Stimulated activated CD4-positive, alpha-beta T cell treated with anti-CD3 and anti-CD28 coated beads, Interleukin-15, amount 100 ng/mL, for 48 hours (primary cell): ENCODE data around the gene TMEM54.

Experiments
- DNase-seq, 2 donors: peaks; one replicate each; pipeline ENCODE4 v3.0.0-alpha.2; 2020; ENCODE audit warnings: low read depth in 2 of 2

Gene TMEM54, protein sequence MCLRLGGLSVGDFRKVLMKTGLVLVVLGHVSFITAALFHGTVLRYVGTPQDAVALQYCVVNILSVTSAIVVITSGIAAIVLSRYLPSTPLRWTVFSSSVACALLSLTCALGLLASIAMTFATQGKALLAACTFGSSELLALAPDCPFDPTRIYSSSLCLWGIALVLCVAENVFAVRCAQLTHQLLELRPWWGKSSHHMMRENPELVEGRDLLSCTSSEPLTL

DNA sequence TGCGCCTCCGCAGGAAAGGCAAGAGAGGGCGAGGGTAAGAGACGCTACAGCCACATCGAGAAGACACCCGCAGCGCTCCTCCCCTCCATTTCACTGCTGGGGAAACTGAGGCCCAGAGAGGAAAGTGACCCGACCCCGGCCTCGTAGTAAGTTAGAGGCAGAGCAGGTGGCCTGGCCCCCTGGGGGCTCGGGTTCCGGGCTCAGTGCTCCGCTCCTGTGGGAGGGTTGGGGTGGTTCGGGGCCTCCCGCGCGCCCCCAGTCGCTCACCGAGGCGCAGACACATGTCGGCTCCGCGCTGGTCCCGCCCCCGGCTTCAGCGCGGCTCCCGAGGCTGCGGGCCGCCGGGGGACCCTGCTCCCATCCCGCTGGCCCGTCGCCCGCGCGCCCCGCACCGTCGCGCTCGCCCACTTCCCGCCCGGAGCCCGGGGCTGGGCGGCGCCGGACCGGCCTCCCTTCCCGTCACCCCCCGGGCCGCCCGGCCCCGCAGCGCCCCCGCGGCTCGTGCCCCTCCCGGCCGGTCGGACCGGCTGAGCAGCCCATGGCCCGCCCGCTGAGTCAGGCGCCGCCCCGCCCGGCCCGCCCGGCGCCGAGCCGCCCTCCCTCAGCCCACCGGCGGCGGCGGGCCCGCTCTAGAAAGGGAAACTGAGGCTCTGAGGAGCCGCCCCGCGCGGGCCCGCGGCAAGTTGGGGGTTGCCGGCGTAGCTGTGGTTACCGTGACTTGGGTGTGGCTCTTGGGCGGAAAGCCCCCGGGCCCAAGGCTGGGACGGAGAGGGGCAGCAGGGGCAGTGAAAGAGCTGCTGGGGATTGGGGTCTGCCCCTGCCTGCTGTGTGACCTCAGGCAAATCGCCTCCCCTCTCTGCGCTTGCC, at the start of gene TMEM54:
TMEM54 (minus strand) TSS at position 434 of the 867 bp plus-strand sequence; CDS start at position 283, 151 bp downstream.
- DNase-seq = no peak

GRCh38 chr1:32949519-32949918, 48.3 kb upstream of the TMEM54 start:
- DNase-seq = no peak

DNA sequence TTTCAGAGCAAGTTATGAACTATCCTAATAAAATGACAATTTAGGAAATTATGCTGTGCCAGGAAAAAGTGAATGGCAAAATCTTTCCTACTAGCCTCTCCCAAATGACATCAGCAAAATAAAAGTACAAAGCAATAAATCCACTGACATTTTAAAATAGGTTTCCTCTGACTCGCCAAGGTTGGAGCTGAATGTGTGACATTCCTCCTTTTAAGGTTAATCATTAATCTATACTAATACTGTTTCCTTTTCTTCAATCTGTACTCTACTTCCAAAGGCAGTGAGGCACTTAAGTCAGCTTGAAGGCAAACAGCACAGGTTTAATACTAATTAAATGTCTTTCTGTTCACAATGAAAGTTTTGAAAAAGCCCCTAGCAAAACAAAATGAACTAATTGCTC, 47.7 kb upstream of the TMEM54 start:
- DNase-seq = no peak

GRCh38 chr1:32948390-32948722, 47.2 kb upstream of the TMEM54 start:
- no peak for DNase-seq

- DNase-seq = no peak
Observed at GRCh38 chr1:32947669-32948389, 46.6 kb upstream of the TMEM54 start.

- no peak for DNase-seq
Observed at GRCh38 chr1:32946413-32946812, 45.2 kb upstream of the TMEM54 start.

GRCh38 chr1:32944180-32944579, 43.0 kb upstream of the TMEM54 start:
- DNase-seq = no peak

GRCh38 chr1:32939655-32940371, 38.6 kb upstream of the TMEM54 start:
- no peak for DNase-seq

DNA sequence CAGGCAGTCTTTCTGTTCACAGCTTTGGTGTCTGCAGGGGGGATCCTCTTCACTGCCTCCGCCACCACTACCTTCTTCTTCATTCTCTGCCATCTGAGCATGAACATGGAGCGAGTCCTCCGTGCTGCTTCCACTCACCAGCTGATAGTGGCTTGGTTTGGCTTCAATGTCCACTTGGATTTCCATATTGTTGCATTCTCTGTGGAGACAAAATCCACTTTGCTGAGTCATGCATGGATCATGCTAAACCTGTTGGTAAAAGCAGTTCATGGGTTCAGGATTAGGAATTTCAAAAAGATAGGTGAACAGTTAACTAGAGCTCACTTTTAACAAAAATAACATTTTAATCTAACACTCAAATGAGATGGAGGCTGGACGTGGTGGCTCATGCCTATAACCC, 35.9 kb upstream of the TMEM54 start:
- no peak for DNase-seq

DNA sequence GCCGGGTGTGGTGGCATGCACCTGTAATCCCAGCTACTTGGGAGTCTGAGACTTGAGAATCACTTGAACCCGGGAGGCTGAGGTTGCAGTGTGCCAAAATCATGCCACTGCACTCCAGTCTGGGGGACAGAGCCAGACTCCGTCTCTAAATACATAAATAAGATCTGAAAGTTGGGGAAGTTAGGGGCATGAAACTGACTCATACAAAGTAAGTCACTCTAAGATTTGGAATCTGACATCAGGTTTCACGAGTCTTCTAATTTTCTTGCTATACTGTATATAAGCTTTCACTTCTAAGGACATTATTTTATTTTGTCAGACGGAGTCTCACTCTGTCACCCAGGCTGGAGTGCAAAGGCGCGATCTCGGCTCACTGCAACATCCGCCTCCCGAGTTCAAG, 33.3 kb upstream of the TMEM54 start:
- no peak for DNase-seq

- DNase-seq = no peak
Observed at GRCh38 chr1:32933742-32934322, 32.6 kb upstream of the TMEM54 start.

GRCh38 chr1:32931760-32932159, 30.6 kb upstream of the TMEM54 start:
- no peak for DNase-seq

DNA sequence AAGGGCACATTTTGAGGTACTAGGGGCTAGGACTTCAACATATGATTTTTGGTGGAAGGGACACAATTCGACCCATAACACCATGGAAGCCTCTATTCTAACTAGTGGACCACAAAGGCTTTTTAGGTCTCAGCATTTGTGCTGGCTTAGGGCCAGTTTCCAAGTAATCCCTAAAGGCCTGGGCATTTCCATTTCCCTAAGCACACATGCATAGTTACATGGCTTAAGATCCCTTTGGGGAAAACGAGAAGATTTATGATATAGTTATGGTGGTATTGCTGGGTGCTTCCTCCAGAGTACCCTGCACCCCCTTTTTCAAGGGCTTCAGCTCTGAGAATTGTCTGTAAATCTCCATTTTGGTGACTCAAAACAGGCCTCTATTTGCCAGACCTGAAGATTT, 28.2 kb upstream of the TMEM54 start:
- no peak for DNase-seq

GRCh38 chr1:32928715-32929114, 27.5 kb upstream of the TMEM54 start:
- no peak for DNase-seq

- DNase-seq = no peak
Observed at GRCh38 chr1:32928285-32928684, 27.1 kb upstream of the TMEM54 start.

DNA sequence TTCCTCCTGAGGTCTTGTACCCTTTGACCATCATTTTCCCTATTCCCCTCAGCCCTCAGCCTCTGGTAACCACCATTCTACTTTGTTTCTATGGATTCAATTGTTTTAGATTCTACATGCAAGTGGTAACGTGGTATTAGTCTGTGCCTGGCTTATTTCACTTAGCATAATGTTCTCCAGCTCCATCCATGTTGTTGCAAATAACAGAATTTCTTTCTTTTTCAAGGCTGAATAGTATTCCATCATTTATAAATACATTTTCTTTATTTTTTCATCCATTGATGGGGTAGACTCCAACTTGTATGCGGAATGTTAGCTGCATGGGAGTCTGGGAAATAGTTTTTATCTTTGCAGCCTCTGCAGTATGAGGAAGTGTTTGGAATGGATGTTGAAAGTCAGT, 26.3 kb upstream of the TMEM54 start:
- DNase-seq = no peak

GRCh38 chr1:32926562-32926961, 25.4 kb upstream of the TMEM54 start:
- DNase-seq = no peak

DNA sequence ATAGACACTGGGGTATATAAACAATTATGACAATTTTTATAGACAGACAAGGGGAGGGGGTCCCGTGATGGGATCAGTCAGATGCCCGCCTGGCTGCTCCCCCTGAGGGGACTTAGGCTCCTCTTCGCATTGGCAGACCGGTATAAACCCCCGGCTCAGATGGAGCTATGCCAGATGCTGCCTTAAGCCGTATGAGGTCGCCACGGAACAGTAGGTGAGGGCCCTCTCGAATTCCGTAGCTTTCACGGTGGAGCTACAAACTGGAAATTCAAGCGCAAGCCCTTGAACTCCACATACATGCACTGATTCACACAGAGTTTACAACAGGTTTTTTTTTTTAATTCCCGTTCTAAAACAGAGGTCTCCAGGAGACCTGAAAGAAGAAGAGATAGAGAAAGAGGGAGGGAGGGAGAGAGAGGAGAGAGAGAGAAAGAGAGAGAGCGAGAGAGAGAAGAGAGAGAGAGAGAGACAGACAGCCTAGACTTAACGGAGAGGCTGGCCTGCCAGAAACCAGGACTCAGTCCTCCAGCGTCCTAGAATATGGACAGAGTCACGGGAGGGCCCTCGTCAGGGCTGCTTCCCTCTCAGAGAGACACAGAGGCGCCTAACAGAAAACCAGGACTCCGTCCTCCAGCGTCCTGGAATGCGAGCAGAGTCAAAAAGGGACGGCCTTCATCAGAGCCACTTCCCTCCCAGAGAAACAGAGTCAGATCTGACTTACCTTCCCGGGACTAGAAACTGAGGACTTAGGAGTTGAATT, 24.4 kb upstream of the TMEM54 start:
- DNase-seq = no peak

DNA sequence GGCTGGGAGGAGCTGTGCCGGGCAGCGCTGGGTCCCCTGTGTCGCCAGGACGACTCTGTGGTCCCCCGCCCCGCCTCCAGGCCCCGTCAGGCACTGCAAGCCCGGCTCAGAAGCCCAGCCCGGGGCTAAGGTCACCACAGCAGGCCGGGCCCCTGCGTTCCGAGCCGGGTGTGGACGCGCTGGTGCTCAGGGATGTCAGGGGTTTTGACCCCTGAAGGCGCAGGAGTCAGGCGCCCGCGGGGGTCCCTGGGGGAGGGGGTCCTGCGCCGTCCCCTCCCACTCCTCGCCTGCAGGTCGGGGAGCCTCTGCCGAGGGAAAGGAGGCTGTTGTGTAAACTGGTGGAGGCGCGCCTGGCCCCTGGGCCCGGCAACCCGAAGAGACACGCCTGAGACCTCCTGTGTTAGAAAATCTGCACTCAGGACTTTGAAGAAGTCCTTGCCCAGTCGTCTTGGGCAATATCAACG, 23.7 kb upstream of the TMEM54 start:
- DNase-seq = no peak

DNA sequence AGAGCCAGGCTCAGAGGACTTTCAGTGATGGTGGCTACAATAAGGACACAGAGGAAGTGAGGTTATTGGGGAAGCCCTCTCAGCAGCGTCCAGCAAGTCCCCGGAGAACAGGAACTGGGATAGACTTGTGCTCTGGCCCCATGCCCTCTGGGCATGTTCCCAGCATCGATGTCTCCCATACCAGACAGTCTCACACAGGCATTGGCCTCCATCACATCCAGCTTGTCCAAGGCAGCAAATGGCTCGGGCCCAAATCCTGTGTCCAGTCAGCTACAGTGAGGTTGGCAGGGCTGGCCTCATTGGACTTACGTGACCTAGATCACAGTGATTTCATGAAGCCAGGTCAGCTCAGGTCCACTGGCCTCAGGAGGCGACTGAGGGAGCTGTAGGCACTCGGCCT, 19.6 kb upstream of the TMEM54 start:
- DNase-seq = no peak
